BE2C (cell line): ENCODE data around the gene VAV2.

Source experiments
- DNase-seq: peaks from one replicate; pipeline ENCODE4 v3.0.0-alpha.2; 2020
- H3K27me3 ChIP-seq: fragments of 250-450 bp; sonication (Bioruptor Pico); 2 replicates; pipeline ENCODE4 v1.5.1; 2020; ENCODE audit warnings: mild to moderate bottlenecking
- H3K36me3 ChIP-seq: fragments of 250-450 bp; sonication (Bioruptor Pico); 2 replicates; pipeline ENCODE4 v1.5.1; 2020; ENCODE audit warnings: mild to moderate bottlenecking
- H3K4me1 ChIP-seq: fragments of 250-450 bp; sonication (Bioruptor Pico); 2 replicates; pipeline ENCODE4 v1.5.1; 2020
- H3K4me3 ChIP-seq: 2 replicates; pipeline ENCODE4 v1.5.1; 2011; ENCODE audit warnings: low read depth, low read length
- H3K9me3 ChIP-seq: fragments of 250-450 bp; sonication (Bioruptor Pico); 2 replicates; pipeline ENCODE4 v1.5.1; 2020
- CTCF ChIP-seq: IDR thresholded peaks from 2 replicates; pipeline ENCODE4 v1.5.1; 2012; ENCODE audit warnings: mild to moderate bottlenecking, low read depth, low read length

Gene VAV2

GRCh38 chr9:133826289-133827085, 165.6 kb downstream of the VAV2 start:
- peak; percentile 84 for DNase-seq
- H3K4me3 ChIP-seq = no peak overlapping the region
- no peaks in the 10 kb centered on the region for H3K27me3 ChIP-seq
- H3K36me3 ChIP-seq = peaks cover 23% of the 10 kb centered on the region
- no peaks in the 10 kb centered on the region for H3K9me3 ChIP-seq
- H3K4me1 ChIP-seq = peaks cover 30% of the 10 kb centered on the region
- no peak for TF ChIP-seq CTCF

GRCh38 chr9:133825555-133826218, 166.4 kb downstream of the VAV2 start:
- Histone ChIP-seq H3K4me1 (peaks cover 30% of the 10 kb centered on the region), H3K9me3 (no peaks in the 10 kb centered on the region), H3K36me3 (peaks cover 27% of the 10 kb centered on the region), H3K4me3 (no peak overlapping the region), H3K27me3 (no peaks in the 10 kb centered on the region)
- no peak for DNase-seq
- TF ChIP-seq CTCF = no peak

GRCh38 chr9:133824802-133825186, 167.3 kb downstream of the VAV2 start:
- Histone ChIP-seq H3K27me3 (no peaks in the 10 kb centered on the region), H3K4me1 (peaks cover 21% of the 10 kb centered on the region), H3K9me3 (no peaks in the 10 kb centered on the region), H3K4me3 (no peak overlapping the region), H3K36me3 (peaks cover 22% of the 10 kb centered on the region)
- DNase-seq = no peak
- TF ChIP-seq CTCF = no peak

- Histone ChIP-seq H3K27me3 (no peaks in the 10 kb centered on the region), H3K4me1 (peaks cover 20% of the 10 kb centered on the region), H3K9me3 (no peaks in the 10 kb centered on the region), H3K4me3 (no peak overlapping the region), H3K36me3 (peaks cover 17% of the 10 kb centered on the region)
- no peak for TF ChIP-seq CTCF
- no peak for DNase-seq
Observed at GRCh38 chr9:133824106-133824801, 167.9 kb downstream of the VAV2 start.

- H3K4me1 ChIP-seq = peaks cover 20% of the 10 kb centered on the region
- H3K9me3 ChIP-seq = no peaks in the 10 kb centered on the region
- no peak for TF ChIP-seq CTCF
- no peaks in the 10 kb centered on the region for H3K27me3 ChIP-seq
- H3K4me3 ChIP-seq = no peak overlapping the region
- DNase-seq = no peak
- peaks cover 22% of the 10 kb centered on the region for H3K36me3 ChIP-seq
Observed at GRCh38 chr9:133823189-133824105, 168.7 kb downstream of the VAV2 start.
